ENCODE measurements around the gene UMODL1. TPM values are rescaled to one million over a fixed set of nuclear protein-coding genes. Genes with fewer than 3 reads are reported as not detected.
"Not testable (repeated sequence)": the region's sequence is repeated elsewhere in the genome, so short reads cannot be mapped to it uniquely, and the experiment has no call there.

UMODL1 gene
- polyA plus RNA-seq, 3 donors = not detected

- peaks cover 0 to 2% of the 10 kb centered on the region in 2 donors for H3K36me3 Mint-ChIP-seq
- no peak for TF ChIP-seq CTCF (IDR thresholded peaks at IDR 0.05)
- no peaks in the 10 kb centered on the region for H3K9me3 Mint-ChIP-seq
- Histone ChIP-seq H3K4me1 (ENCODE audit: control insufficient read depth in 1 of 2, insufficient read depth in 2 of 2, low read length in 2 of 2) (peaks cover 17 to 18% of the 10 kb centered on the region in 2 donors), H3K27me3 (ENCODE audit: control insufficient read depth in 2 of 2, insufficient read depth in 2 of 2, low read length in 2 of 2) (no peaks in the 10 kb centered on the region), H3K79me2 (ENCODE audit: insufficient read depth, low read length) (no peaks in the 10 kb centered on the region), H3K36me3 (replicated peaks in 1 of 2; ENCODE audit: control insufficient read depth in 1 of 2, insufficient read depth in 2 of 2, low read length in 2 of 2) (no peaks in the 10 kb centered on the region), H3K27ac (ENCODE audit: low read depth in 1 of 2, low read length in 2 of 2) (no peak overlapping the region), H3K9ac (ENCODE audit: insufficient read depth, low read length, poor library complexity, severe bottlenecking) (no peak overlapping the region), H2AFZ (ENCODE audit: insufficient read depth, low read depth, low read length, poor library complexity, severe bottlenecking) (no peak overlapping the region), H3K4me2 (replicated peaks; ENCODE audit: extremely low read depth, low read length, poor library complexity, severe bottlenecking) (no peak overlapping the region), H3K4me3 (replicated peaks in 1 of 3; ENCODE audit: low read depth in 2 of 3, low read length in 3 of 3) (no peak overlapping the region), H4K20me1 (ENCODE audit: insufficient read depth, low read length) (no peaks in the 10 kb centered on the region), H3K9me3 (replicated peaks in 1 of 2; ENCODE audit: control insufficient read depth in 1 of 2, insufficient read depth in 1 of 2, low read length in 2 of 2) (no peaks in the 10 kb centered on the region)
- peaks cover 22% of the 10 kb centered on the region for H3K4me1 Mint-ChIP-seq
- DNase-seq = no peak
- H3K27ac Mint-ChIP-seq = no peak overlapping the region
- no peak overlapping the region for H3K4me3 Mint-ChIP-seq
- intact Hi-C loops (cut with micrococcal nuclease) = no loop called here
- peaks cover 6 to 11% (median 8%) of the 10 kb centered on the region in 3 donors for H3K27me3 Mint-ChIP-seq (ENCODE audit: low read depth in 3 of 3)
- 96% methylated on average over 35 of the region's 35 CpGs for WGBS (ENCODE audit: insufficient coverage)
These were observed 4.8 kb downstream of the UMODL1 start for GRCh38 chr21:42075686-42076471.

DNA sequence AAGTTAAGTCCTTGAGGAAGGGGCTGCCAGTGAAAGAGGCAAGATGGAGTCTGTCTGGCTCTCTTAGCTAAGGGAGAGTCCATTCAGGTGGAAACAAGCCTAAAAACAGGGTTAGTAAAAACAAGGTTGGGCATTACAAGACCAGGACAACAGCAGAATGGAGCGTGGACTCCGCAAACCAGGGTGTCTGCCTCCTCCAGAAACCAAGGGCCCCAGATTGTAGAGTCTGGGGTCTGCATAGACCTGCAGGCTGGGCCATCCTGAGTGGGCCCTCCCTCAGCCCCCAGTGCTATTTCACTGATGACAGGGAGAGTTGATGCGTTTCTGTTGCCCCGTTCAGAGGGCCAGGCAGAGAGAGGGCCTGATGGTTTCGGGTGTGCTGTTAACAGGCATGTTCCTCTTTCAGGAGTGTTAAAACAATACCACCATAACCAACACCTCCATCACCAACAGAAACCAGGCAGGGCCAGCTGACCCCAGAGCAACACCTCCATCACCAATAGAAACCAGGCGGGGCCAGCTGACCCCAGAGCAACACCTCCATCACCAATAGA lies 6.6 kb downstream of the UMODL1 start:
- H3K27me3 ChIP-seq (ENCODE audit: control insufficient read depth in 2 of 2, insufficient read depth in 2 of 2, low read length in 2 of 2); H3K4me2 ChIP-seq (replicated peaks; ENCODE audit: extremely low read depth, low read length, poor library complexity, severe bottlenecking); H3K27ac ChIP-seq (ENCODE audit: low read depth in 1 of 2, low read length in 2 of 2); intact Hi-C loops (cut with micrococcal nuclease); H3K36me3 ChIP-seq (replicated peaks in 1 of 2; ENCODE audit: control insufficient read depth in 1 of 2, insufficient read depth in 2 of 2, low read length in 2 of 2); H3K79me2 ChIP-seq (ENCODE audit: insufficient read depth, low read length); H4K20me1 ChIP-seq (ENCODE audit: insufficient read depth, low read length); H2AFZ ChIP-seq (ENCODE audit: insufficient read depth, low read depth, low read length, poor library complexity, severe bottlenecking); H3K27ac Mint-ChIP-seq; H3K9me3 Mint-ChIP-seq; DNase-seq; H3K9ac ChIP-seq (ENCODE audit: insufficient read depth, low read length, poor library complexity, severe bottlenecking); H3K4me3 Mint-ChIP-seq; H3K36me3 Mint-ChIP-seq; H3K9me3 ChIP-seq (replicated peaks in 1 of 2; ENCODE audit: control insufficient read depth in 1 of 2, insufficient read depth in 1 of 2, low read length in 2 of 2); H3K27me3 Mint-ChIP-seq (ENCODE audit: low read depth in 3 of 3); H3K4me3 ChIP-seq (replicated peaks in 1 of 3; ENCODE audit: low read depth in 2 of 3, low read length in 3 of 3): not testable (repeated sequence)
- WGBS (ENCODE audit: insufficient coverage) = 93% methylated on average over 2 of the region's 6 CpGs
- peaks cover 34% of the 10 kb centered on the region for H3K4me1 Mint-ChIP-seq
- H3K4me1 ChIP-seq (ENCODE audit: control insufficient read depth in 1 of 2, insufficient read depth in 2 of 2, low read length in 2 of 2) = peaks cover 27 to 32% of the 10 kb centered on the region in 2 donors

DNA sequence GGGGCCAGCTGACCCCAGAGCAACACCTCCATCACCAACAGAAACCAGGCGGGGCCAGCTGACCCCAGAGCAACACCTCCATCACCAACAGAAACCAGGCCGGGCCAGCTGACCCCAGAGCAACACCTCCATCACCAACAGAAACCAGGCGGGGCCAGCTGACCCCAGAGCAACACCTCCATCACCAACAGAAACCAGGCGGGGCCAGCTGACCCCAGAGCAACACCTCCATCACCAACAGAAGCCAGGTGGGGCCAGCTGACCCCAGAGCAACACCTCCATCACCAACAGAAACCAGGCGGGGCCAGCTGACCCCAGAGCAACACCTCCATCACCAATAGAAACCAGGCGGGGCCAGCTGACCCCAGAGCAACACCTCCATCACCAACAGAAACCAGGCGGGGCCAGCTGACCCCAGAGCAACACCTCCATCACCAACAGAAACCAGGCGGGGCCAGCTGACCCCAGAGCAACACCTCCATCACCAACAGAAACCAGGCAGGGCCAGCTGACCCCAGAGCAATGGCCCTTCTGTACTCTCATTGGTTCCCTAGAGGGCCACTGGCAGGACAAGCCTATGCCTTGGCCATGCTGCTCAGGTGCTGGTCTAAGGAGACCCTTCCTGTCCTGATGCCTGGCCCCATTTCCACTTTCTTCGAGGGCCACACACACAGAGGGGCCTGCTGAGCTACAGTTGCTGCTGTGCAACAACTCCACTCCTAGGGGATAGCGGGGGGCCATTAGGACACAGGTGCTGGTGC lies 7.3 kb downstream of the UMODL1 start:
- H3K4me3 Mint-ChIP-seq = not testable (repeated sequence)

More for the DNA sequence above, 7.3 kb downstream of the UMODL1 start:
- H3K4me1 ChIP-seq (ENCODE audit: control insufficient read depth in 1 of 2, insufficient read depth in 2 of 2, low read length in 2 of 2) = peaks cover 27 to 32% of the 10 kb centered on the region in 2 donors
- H3K9me3 ChIP-seq (replicated peaks in 1 of 2; ENCODE audit: control insufficient read depth in 1 of 2, insufficient read depth in 1 of 2, low read length in 2 of 2); H3K27me3 ChIP-seq (ENCODE audit: control insufficient read depth in 2 of 2, insufficient read depth in 2 of 2, low read length in 2 of 2); H3K27me3 Mint-ChIP-seq (ENCODE audit: low read depth in 3 of 3); H3K4me3 ChIP-seq (replicated peaks in 1 of 3; ENCODE audit: low read depth in 2 of 3, low read length in 3 of 3); H3K9me3 Mint-ChIP-seq; H3K79me2 ChIP-seq (ENCODE audit: insufficient read depth, low read length); H3K4me2 ChIP-seq (replicated peaks; ENCODE audit: extremely low read depth, low read length, poor library complexity, severe bottlenecking); H3K36me3 ChIP-seq (replicated peaks in 1 of 2; ENCODE audit: control insufficient read depth in 1 of 2, insufficient read depth in 2 of 2, low read length in 2 of 2); H2AFZ ChIP-seq (ENCODE audit: insufficient read depth, low read depth, low read length, poor library complexity, severe bottlenecking); H4K20me1 ChIP-seq (ENCODE audit: insufficient read depth, low read length); DNase-seq; H3K36me3 Mint-ChIP-seq; H3K9ac ChIP-seq (ENCODE audit: insufficient read depth, low read length, poor library complexity, severe bottlenecking); H3K27ac ChIP-seq (ENCODE audit: low read depth in 1 of 2, low read length in 2 of 2); intact Hi-C loops (cut with micrococcal nuclease): not testable (repeated sequence)
- Mint-ChIP-seq H3K27ac (peak overlapping the region in 1 of 7 donors; percentile 98), H3K4me1 (peaks cover 30% of the 10 kb centered on the region)
- WGBS (ENCODE audit: insufficient coverage) = 94% methylated on average over 2 of the region's 10 CpGs
